HL-60 (cell line): ENCODE data around the gene EDNRA.

Experiments used
- DNase-seq, 2 experiments: peaks; one replicate each; pipeline ENCODE4 v3.0.0-alpha.2; 2010 to 2020; ENCODE audit warnings: low read depth in 1 of 2, low spot score in 1 of 2
- H3K27ac ChIP-seq: fragments of 250-450 bp; sonication (Bioruptor Pico); replicated peaks from 2 replicates; pipeline ENCODE4 v1.5.1; 2020; ENCODE audit warnings: mild to moderate bottlenecking, moderate library complexity
- H3K27me3 ChIP-seq: fragments of 250-450 bp; sonication (Bioruptor Pico); 2 replicates; pipeline ENCODE4 v1.5.1; 2021; ENCODE audit warnings: mild to moderate bottlenecking, moderate library complexity; ENCODE audit not compliant: insufficient read depth, poor library complexity, severe bottlenecking
- H3K4me3 ChIP-seq: replicated peaks from 2 replicates; pipeline ENCODE4 v1.5.1; 2011; ENCODE audit warnings: mild to moderate bottlenecking, control low read depth, low read length; ENCODE audit not compliant: insufficient read depth
- CTCF ChIP-seq: IDR thresholded peaks from one replicate; pipeline ENCODE4 v1.5.1; 2011; ENCODE audit warnings: low read length, control low read depth, inconsistent platforms; ENCODE audit not compliant: insufficient read depth
- GABPA ChIP-seq: IDR thresholded peaks from 2 replicates; pipeline ENCODE4 v1.6.1; 2012; ENCODE audit warnings: low read depth
- POLR2AphosphoS5 ChIP-seq: IDR thresholded peaks from 2 replicates; pipeline ENCODE4 v1.6.1; 2012; ENCODE audit warnings: low read depth
- REST ChIP-seq: IDR thresholded peaks from 2 replicates; pipeline ENCODE4 v1.6.1; 2012; ENCODE audit warnings: low read depth; ENCODE audit not compliant: insufficient replicate concordance
- SPI1 ChIP-seq: IDR thresholded peaks from 2 replicates; pipeline ENCODE4 v1.6.1; 2012; ENCODE audit warnings: low read depth, mild to moderate bottlenecking, borderline replicate concordance

The EDNRA gene

GRCh38 chr4:147571036-147571770, 90.3 kb downstream of the EDNRA start:
- DNase-seq = no peak
- TF ChIP-seq SPI1 (no peak), CTCF (no peak), GABPA (no peak), POLR2AphosphoS5 (no peak), REST (no peak)
- Histone ChIP-seq H3K27ac (no peak overlapping the region), H3K4me3 (no peak overlapping the region), H3K27me3 (no peaks in the 10 kb centered on the region)

- Histone ChIP-seq H3K27ac (no peak overlapping the region), H3K27me3 (no peaks in the 10 kb centered on the region), H3K4me3 (no peak overlapping the region)
- no peak for DNase-seq
- no peak for TF ChIP-seq REST
- TF ChIP-seq CTCF = no peak
- no peak for TF ChIP-seq POLR2AphosphoS5
- no peak for TF ChIP-seq SPI1
- no peak for TF ChIP-seq GABPA
Measured at GRCh38 chr4:147576084-147576483, 95.2 kb downstream of the EDNRA start.

GRCh38 chr4:147578051-147578476, 97.2 kb downstream of the EDNRA start:
- no peak overlapping the region for H3K27ac ChIP-seq
- no peaks in the 10 kb centered on the region for H3K27me3 ChIP-seq
- no peak for DNase-seq
- TF ChIP-seq SPI1 (no peak), POLR2AphosphoS5 (no peak), CTCF (no peak), REST (no peak), GABPA (no peak)
- H3K4me3 ChIP-seq = no peak overlapping the region
